Measurements from ENCODE around the gene HRH2.

GRCh38 chr5:175712681-175713085, 54.8 kb downstream of the HRH2 start:
- TF ChIP-seq CTCF (IDR thresholded peaks at IDR 0.05) (no peak), POLR2A (IDR thresholded peaks at IDR 0.05) (no peak)

Data from esophagus squamous epithelium (tissue), 4 donors.